Testis (tissue), 3 donors: ENCODE results near the gene ABHD18. TPM values are rescaled to one million over a fixed set of nuclear protein-coding genes. Genes with fewer than 3 reads are reported as not detected.

Experiments used
- DNase-seq: peaks from one replicate; pipeline ENCODE4 v3.0.0-alpha.2; 2019
- H3K27ac ChIP-seq, 2 donors: fragments of 200-600 bp; sonication (generic); one replicate each; pipeline ENCODE4 v1.5.1; 2019
- H3K27me3 ChIP-seq: fragments of 200-600 bp; sonication (generic); one replicate; pipeline ENCODE4 v1.5.1; 2019
- H3K36me3 ChIP-seq: fragments of 200-600 bp; sonication (generic); one replicate; pipeline ENCODE4 v1.5.1; 2017; ENCODE audit warnings: low read depth; ENCODE audit errors: missing control alignments
- H3K4me1 ChIP-seq: fragments of 200-600 bp; sonication (generic); one replicate; pipeline ENCODE4 v1.5.1; 2019
- H3K4me3 ChIP-seq, 2 donors: fragments of 200-600 bp; sonication (generic); one replicate each; pipeline ENCODE4 v1.5.1; 2017 to 2019
- H3K9me3 ChIP-seq: fragments of 200-600 bp; sonication (generic); one replicate; pipeline ENCODE4 v1.5.1; 2017
- POLR2A ChIP-seq: fragments of 450-650 bp; IDR thresholded peaks from one replicate; pipeline ENCODE4 v1.6.1; 2017; ENCODE audit warnings: antibody characterized with exemption, mild to moderate bottlenecking, moderate library complexity
- WGBS, 2 donors: methylation state at CpG; one replicate each; pipeline ENCODE4 v1.1.5; 2018; 5-methylcytosine and 5-hydroxymethylcytosine counted together
- intact Hi-C: fragments of 100-400 bp; cut with DNase I; formaldehyde crosslinking; loops from one replicate; pipeline ENCODE4 v1.15.1; 2023; ENCODE audit warnings: low total_unique reads
- polyA plus RNA-seq: library from polyadenylated mRNA; stranded (reverse); fragments of 350-450 nt; fragmentation: Illumina TruSeq; extraction: RNeasy Lipid Tissue Mini Kit (QIAGEN cat#74804); gene quantifications from one replicate; pipeline ENCODE4 v1.2.3, GENCODE V29; 2014; ENCODE audit warnings: low read depth, low replicate concordance; ENCODE audit not compliant: insufficient read depth
- total RNA-seq, 2 donors: library from RNA; depleted of rRNA; stranded (reverse); fragments of >200 nt; gene quantifications; one replicate each; pipeline ENCODE4 v1.2.3, GENCODE V29; 2016
- TF ChIP-seq, protein P1 (sequence below), 3 experiments: fragments of 450-650 bp in 2 of 3; fragments of 200-600 bp in 1 of 3; sonication (generic) in 1 of 3; IDR thresholded peaks; one replicate each; pipeline ENCODE4 v1.5.1; 2016 to 2019; ENCODE audit warnings: antibody characterized with exemption in 3 of 3, mild to moderate bottlenecking in 2 of 3, moderate library complexity in 1 of 3

The ABHD18 gene
- total and polyA plus RNA-seq, 3 donors from 2014 or later, result 5.1 to 9.0 (median 8.6) TPM

DNA sequence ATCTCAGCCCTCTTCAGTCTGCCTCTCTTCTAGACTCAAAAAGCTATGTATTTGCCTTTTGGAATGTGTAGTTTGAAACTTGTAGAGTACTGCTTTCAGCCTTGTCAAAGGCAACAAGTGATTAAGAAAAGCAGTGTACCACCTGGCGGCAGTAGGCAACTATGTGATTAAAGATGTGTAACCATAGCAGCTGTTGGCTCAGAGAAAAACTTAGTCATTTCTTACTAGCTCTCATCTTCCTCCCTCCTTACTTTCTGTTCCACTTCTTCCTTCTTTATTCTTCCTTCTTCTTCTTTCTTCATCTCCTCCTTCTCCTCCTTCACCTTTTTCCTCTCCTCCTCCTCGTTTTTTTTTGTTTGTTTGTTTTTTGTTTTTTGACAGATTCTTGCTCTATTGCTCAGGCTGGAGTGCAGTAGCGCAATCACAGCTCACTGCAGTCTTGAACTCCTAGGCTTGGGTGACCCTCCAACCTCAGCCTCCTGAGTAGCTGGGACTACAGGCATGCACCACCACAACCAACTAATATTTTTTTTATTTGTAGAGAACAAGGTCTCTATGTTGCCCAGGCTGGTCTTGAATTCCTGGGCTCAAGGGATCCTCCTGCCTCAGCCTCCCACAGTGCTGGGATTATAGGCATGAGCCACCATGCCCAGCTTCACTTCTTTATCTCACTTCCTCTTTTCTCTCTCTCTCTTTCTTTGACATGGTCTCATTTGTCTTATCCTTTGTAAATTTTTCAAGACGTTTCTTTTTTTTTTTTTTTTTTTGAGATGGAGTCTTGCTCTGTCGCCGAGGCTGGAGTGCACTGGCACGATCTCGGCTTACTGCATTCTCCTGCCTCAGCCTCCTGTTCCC, 32.6 kb downstream of the ABHD18 start:
- TF ChIP-seq, protein P1, sequence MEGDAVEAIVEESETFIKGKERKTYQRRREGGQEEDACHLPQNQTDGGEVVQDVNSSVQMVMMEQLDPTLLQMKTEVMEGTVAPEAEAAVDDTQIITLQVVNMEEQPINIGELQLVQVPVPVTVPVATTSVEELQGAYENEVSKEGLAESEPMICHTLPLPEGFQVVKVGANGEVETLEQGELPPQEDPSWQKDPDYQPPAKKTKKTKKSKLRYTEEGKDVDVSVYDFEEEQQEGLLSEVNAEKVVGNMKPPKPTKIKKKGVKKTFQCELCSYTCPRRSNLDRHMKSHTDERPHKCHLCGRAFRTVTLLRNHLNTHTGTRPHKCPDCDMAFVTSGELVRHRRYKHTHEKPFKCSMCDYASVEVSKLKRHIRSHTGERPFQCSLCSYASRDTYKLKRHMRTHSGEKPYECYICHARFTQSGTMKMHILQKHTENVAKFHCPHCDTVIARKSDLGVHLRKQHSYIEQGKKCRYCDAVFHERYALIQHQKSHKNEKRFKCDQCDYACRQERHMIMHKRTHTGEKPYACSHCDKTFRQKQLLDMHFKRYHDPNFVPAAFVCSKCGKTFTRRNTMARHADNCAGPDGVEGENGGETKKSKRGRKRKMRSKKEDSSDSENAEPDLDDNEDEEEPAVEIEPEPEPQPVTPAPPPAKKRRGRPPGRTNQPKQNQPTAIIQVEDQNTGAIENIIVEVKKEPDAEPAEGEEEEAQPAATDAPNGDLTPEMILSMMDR (IDR thresholded peaks at IDR 0.05), result no peak
- no peak for TF ChIP-seq POLR2A
- intact Hi-C loops, result no loop called here
- 89 to 90% methylated on average over 8 of the region's 8 CpGs for whole genome bisulfite sequencing, 2 donors
- no peak for DNase-seq
- Histone ChIP-seq H3K27me3 (no peaks in the 10 kb centered on the region), H3K36me3 (no peaks in the 10 kb centered on the region), H3K27ac (no peak overlapping the region), H3K4me3 (no peak overlapping the region), H3K9me3 (no peaks in the 10 kb centered on the region), H3K4me1 (no peaks in the 10 kb centered on the region)

DNA sequence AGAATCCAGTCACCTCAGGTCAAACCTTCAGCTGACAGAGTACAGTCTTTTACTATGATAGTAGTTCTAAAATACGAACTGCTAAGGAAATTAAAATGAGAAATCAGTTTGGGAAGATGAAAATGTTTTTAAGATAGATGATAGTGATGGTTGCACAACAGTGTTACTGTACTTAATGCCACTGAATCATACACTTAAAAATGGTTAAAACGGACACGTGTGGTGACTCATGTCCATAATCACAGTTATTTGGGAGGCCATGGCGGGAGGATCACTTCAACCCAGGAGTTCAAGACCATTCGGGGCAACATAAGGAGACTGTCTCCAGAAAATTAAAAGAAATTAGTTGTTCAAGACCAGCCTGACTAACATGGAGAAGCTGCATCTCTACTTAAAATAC, 41.4 kb downstream of the ABHD18 start:
- Histone ChIP-seq H3K4me3 (no peak overlapping the region), H3K4me1 (no peaks in the 10 kb centered on the region), H3K9me3 (no peaks in the 10 kb centered on the region), H3K27me3 (no peaks in the 10 kb centered on the region), H3K36me3 (no peaks in the 10 kb centered on the region), H3K27ac (no peak overlapping the region)
- no peak for TF ChIP-seq POLR2A
- TF ChIP-seq, protein P1 (IDR thresholded peaks at IDR 0.05), result no peak
- DNase-seq, result no peak
- WGBS, 2 donors, result 91 to 97% methylated on average over 5 of the region's 5 CpGs
- intact Hi-C loops, result no loop called here

DNA sequence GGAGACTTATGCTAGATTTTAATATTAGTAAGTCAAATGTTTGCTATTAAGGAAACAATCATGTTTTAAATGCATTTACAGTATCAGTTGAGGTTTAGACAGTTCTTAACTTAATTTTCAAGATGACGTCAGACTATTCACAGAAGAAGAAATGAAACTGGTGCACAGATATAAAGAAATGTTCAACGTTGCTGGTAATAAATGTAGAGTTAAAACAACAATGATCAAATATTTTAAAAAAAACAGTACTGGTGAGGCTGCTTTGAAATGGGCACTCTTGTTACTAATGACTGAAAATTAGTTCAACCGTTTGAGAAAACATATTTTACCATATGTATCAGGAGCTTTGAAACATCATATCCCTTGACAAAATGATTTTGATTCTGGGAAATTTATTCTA, 44.2 kb downstream of the ABHD18 start:
- H3K36me3 ChIP-seq, result no peaks in the 10 kb centered on the region
- WGBS, 2 donors, result 80 to 81% methylated on average over 3 of the region's 3 CpGs
- H3K4me1 ChIP-seq, result no peaks in the 10 kb centered on the region
- TF ChIP-seq POLR2A, result no peak
- TF ChIP-seq, protein P1 (IDR thresholded peaks at IDR 0.05), result no peak
- intact Hi-C loops, result no loop called here
- DNase-seq, result no peak
- H3K27ac ChIP-seq, result no peak overlapping the region
- H3K4me3 ChIP-seq, result no peak overlapping the region
- no peaks in the 10 kb centered on the region for H3K9me3 ChIP-seq
- no peaks in the 10 kb centered on the region for H3K27me3 ChIP-seq

DNA sequence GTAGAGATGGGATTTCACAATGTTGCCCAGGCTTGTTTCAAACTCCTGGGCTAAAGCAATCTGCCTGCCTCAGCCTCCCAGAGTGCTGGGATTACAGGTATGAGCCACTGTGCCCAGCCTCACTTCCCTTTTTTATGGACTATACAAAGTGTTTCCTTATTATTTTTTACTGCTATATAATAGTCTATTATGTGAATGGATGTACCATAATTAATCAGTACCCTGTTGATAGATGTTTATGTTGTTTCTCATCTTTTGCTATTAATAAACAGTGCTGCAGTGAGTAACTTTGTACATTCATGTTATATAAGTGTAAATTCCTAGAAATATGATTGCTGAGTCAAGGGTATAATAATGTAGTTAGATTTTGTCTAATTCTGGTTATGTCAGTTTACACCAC, 60.1 kb downstream of the ABHD18 start:
- DNase-seq, result no peak
- H3K9me3 ChIP-seq, result no peaks in the 10 kb centered on the region
- TF ChIP-seq, protein P1 (IDR thresholded peaks at IDR 0.05), result no peak
- TF ChIP-seq POLR2A, result no peak
- H3K4me1 ChIP-seq, result no peaks in the 10 kb centered on the region
- H3K36me3 ChIP-seq, result no peaks in the 10 kb centered on the region
- no peak overlapping the region for H3K27ac ChIP-seq
- no peaks in the 10 kb centered on the region for H3K27me3 ChIP-seq
- intact Hi-C loops, result no loop called here
- no peak overlapping the region for H3K4me3 ChIP-seq

- DNase-seq, result no peak
- intact Hi-C loops, result no loop called here
- H3K36me3 ChIP-seq, result no peaks in the 10 kb centered on the region
Observed at GRCh38 chr4:128029907-128030306, 64.7 kb downstream of the ABHD18 start.

More at GRCh38 chr4:128029907-128030306, 64.7 kb downstream of the ABHD18 start:
- H3K27ac ChIP-seq, result no peak overlapping the region
- H3K4me3 ChIP-seq, result no peak overlapping the region
- no peak for TF ChIP-seq POLR2A
- TF ChIP-seq, protein P1 (IDR thresholded peaks at IDR 0.05), result no peak
- no peaks in the 10 kb centered on the region for H3K9me3 ChIP-seq
- whole genome bisulfite sequencing, 2 donors, result 93 to 98% methylated on average over 4 of the region's 4 CpGs
- no peaks in the 10 kb centered on the region for H3K4me1 ChIP-seq
- H3K27me3 ChIP-seq, result no peaks in the 10 kb centered on the region
